Measurements from ENCODE around the gene SMIM24.

The SMIM24 gene

DNA sequence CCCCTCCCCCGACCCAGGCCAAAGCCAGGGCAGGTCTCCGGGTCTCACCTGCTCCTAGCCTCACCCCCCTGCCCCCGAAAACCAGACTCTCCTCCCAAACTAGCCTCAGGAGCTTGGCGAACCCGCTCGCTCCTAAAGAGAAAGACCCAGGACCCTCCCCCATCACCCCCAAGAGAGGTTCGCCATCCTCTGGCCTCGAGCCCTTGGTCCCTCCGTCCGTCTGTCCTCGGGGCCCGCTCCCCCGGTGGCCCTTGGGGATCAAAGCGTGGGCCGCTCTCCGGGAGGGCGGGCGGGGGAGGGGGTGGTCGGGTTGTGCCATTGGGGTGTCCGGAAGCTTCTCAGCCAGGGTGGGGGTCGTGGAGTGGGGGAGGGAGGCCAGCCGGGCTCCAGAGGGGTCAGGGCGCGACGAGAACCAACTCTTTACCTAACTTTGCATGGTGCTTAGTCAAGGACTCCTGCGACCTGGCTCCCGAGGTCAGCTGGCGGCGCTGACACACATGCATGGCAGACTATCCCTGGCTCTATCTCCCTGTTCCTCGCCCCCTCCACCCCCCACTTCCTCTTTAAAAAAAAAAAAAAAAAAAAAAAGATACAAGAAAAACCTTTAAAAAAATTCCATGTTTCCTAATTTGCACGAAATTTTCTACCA, 15.6 kb downstream of the SMIM24 start:
- TF ChIP-seq FOXM1 (IDR thresholded peaks at IDR 0.05; ENCODE audit: borderline replicate concordance, low read depth): no peak
- TF ChIP-seq REST (IDR thresholded peaks at IDR 0.05; ENCODE audit: low read depth): no peak
- TF ChIP-seq TEAD4 (IDR thresholded peaks at IDR 0.05): no peak
- no peak for TF ChIP-seq EGR1 (IDR thresholded peaks at IDR 0.05)
- TF ChIP-seq NFIC (IDR thresholded peaks at IDR 0.05): no peak
- TF ChIP-seq, protein P1, sequence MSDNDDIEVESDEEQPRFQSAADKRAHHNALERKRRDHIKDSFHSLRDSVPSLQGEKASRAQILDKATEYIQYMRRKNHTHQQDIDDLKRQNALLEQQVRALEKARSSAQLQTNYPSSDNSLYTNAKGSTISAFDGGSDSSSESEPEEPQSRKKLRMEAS (IDR thresholded peaks at IDR 0.05): no peak
- TF ChIP-seq ZBTB7A (IDR thresholded peaks at IDR 0.05; ENCODE audit: low read depth): no peak
- no peak for TF ChIP-seq TAF1 (IDR thresholded peaks at IDR 0.05; ENCODE audit: low read depth)
- TF ChIP-seq EP300 (IDR thresholded peaks at IDR 0.05; ENCODE audit: borderline replicate concordance): no peak
- TF ChIP-seq TCF12 (IDR thresholded peaks at IDR 0.05; ENCODE audit: low read depth): no peak
- no peak for TF ChIP-seq RAD21 (IDR thresholded peaks at IDR 0.05; ENCODE audit: low read depth)

DNA sequence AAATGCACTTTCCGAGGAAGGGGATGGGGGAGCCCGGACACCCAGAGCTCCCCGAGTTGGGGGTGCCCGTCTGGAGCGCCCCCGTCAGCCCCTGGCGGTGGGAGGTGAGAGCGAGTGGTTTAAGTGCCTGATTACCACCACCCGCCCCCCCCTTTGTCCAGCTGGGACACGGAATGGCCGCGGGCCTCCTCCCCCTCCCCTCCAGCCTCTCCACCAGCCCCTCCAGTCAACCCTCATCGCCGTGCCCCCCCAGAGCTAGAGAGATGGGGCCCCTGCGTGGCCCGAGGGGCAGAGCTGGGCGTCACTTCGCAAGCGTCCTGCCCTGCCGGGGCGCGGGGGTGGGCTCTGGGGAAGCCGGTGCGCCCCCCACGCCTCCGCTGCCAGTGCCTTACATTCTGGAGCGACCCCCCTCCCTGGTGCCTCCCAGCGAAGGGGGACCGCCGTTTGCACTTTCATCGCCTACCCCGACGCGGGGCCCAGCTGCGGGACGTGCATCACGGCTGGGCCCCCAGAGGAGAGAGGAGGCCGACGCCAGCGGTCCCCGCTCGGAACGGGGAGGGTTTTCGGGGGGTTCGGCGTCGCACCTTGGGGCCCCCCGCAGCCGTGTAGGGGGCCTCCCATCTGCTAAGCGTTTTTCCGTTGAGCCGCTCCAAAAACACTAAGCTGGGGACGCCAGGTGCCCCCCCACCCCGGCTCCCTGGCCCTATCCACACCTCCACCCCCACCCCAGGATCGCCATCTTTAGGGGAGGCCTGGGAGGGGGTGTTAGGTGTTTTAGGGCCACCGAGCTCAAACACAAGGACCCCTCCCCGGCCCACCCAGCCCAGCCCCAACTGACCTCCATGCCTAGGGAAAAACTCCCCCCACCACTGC, 16.4 kb downstream of the SMIM24 start:
- TF ChIP-seq FOXM1 (IDR thresholded peaks at IDR 0.05; ENCODE audit: borderline replicate concordance, low read depth) (no peak), CREB1 (IDR thresholded peaks at IDR 0.05; ENCODE audit: low read depth) (no peak), REST (IDR thresholded peaks at IDR 0.05; ENCODE audit: low read depth) (no peak), CEBPB (IDR thresholded peaks at IDR 0.05) (no peak), TEAD4 (IDR thresholded peaks at IDR 0.05) (no peak), TCF12 (IDR thresholded peaks at IDR 0.05; ENCODE audit: low read depth) (no peak)

DNA sequence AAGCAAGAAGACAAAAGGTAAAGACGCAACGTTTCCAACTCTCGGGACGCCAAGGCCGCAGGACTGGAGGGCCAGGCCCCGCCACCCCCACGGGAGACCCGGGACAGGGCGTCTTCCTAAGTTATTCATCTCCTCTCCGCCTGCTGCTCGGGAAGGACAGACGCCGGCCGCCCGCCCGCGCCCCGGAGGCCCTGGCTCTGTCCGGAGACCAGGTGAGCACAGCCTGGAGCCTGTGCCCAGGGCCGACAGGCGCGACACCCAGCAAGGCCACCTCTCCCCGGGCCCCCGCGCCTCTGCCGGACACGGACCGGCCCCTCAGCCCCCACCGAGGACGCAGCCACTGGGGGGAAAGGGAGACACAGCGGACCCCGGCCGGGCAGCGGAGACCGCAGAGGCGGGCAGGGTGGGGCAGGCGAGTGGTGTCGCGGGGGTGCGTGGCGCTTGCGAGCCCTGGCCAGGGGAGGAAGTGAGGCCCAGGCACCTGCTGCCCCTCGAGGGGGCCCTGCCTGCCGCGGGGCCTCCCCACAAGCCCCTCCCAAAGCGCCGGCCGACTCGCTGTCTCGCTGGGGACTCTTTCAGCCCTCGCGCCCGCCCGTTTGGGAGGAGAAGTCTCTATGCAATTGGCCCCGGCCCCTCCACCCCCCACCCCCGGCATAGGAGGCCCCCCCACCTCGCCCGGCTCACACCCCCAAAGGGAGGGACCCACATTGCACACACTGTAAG, 17.2 kb downstream of the SMIM24 start:
- TF ChIP-seq USF1 (IDR thresholded peaks at IDR 0.05) (no peak), EP300 (IDR thresholded peaks at IDR 0.05; ENCODE audit: borderline replicate concordance) (no peak), CREB1 (IDR thresholded peaks at IDR 0.05; ENCODE audit: low read depth) (no peak), CEBPB (IDR thresholded peaks at IDR 0.05) (no peak), RAD21 (IDR thresholded peaks at IDR 0.05; ENCODE audit: low read depth) (no peak), TCF12 (IDR thresholded peaks at IDR 0.05; ENCODE audit: low read depth) (no peak), NFIC (IDR thresholded peaks at IDR 0.05) (no peak), EGR1 (IDR thresholded peaks at IDR 0.05) (no peak), REST (IDR thresholded peaks at IDR 0.05; ENCODE audit: low read depth) (no peak), YY1 (IDR thresholded peaks at IDR 0.05; ENCODE audit: low read depth) (no peak), TAF1 (IDR thresholded peaks at IDR 0.05; ENCODE audit: low read depth) (no peak), ZBTB7A (IDR thresholded peaks at IDR 0.05; ENCODE audit: low read depth) (no peak), FOXM1 (IDR thresholded peaks at IDR 0.05; ENCODE audit: borderline replicate concordance, low read depth) (no peak), TEAD4 (IDR thresholded peaks at IDR 0.05) (no peak)
- TF ChIP-seq, protein P1 (IDR thresholded peaks at IDR 0.05): no peak
